HL-60 (cell line): ENCODE data around the gene EXOC1L.

Experiments used
- POLR2AphosphoS5 ChIP-seq: IDR thresholded peaks from 2 replicates; pipeline ENCODE4 v1.6.1; 2012; ENCODE audit warnings: low read depth
- REST ChIP-seq: IDR thresholded peaks from 2 replicates; pipeline ENCODE4 v1.6.1; 2012; ENCODE audit warnings: low read depth; ENCODE audit not compliant: insufficient replicate concordance

DNA sequence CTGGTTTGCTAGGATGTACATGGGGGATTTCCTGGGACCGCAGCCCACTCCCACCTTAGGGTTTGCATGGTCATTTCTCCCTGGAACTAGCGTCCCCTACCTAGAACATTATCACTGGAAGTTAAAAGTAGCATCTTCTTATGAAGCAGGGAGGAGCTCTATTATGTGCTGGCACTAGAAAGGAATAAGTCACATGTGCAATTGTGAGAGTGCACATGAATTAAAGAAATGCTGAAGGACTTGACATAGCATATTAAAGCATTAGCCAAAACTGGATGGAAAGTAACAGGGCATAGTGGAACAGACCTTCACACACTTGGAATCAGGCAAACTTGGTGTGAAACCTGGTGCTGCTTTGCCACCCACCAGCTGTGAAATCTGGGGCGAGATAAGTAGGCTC, 2.7 kb downstream of the EXOC1L start:
- no peak for TF ChIP-seq POLR2AphosphoS5
- TF ChIP-seq REST = no peak
